ENCODE results near the gene RELB. TPM values are rescaled to one million over a fixed set of nuclear protein-coding genes. Genes with fewer than 3 reads are reported as not detected.

RELB gene
- polyA plus RNA-seq, 2 of the 4 experiments (the other 2 are of a cell fraction), result 8.1 to 9.6 TPM

DNA sequence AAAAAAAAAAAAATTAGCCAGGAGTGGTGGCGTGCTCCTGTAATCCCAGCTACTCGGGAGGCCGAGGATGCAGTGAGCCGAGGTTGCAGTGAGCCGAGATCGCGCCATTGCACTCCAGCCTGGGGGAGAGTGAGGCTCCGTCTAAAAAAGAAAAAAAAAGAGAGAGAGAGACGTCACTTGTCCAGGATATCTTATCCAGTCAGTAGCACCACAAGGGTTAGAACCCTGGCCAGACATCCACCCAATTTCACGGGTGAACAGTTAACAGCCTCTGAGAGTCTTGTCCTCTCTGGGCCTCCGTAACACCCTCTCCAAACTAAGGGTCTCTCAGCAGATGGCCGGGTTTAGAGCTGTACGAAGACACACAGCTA lies 47.0 kb upstream of the RELB start:
- TF ChIP-seq NPAS2 (CRISPR knock-in tag; IDR thresholded peaks at IDR 0.05; ENCODE audit: borderline replicate concordance) (no peak), CBX8 (IDR thresholded peaks at IDR 0.05) (no peak), RNF2 (IDR thresholded peaks at IDR 0.05; ENCODE audit: borderline replicate concordance, low read depth) (no peak), ZC3H11A (IDR thresholded peaks at IDR 0.05) (no peak), HEYL (CRISPR knock-in tag; IDR thresholded peaks at IDR 0.05) (no peak), TFCP2L1 (CRISPR knock-in tag; IDR thresholded peaks at IDR 0.05) (no peak), HOXB13 (CRISPR knock-in tag; IDR thresholded peaks at IDR 0.05; ENCODE audit: low read depth) (no peak), RFX5 (IDR thresholded peaks at IDR 0.05) (no peak), RCOR1 (IDR thresholded peaks at IDR 0.05; ENCODE audit: low read depth, low read length) (no peak), HOXB5 (CRISPR knock-in tag; IDR thresholded peaks at IDR 0.05) (no peak)
- TF ChIP-seq, protein P1, sequence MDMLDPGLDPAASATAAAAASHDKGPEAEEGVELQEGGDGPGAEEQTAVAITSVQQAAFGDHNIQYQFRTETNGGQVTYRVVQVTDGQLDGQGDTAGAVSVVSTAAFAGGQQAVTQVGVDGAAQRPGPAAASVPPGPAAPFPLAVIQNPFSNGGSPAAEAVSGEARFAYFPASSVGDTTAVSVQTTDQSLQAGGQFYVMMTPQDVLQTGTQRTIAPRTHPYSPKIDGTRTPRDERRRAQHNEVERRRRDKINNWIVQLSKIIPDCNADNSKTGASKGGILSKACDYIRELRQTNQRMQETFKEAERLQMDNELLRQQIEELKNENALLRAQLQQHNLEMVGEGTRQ (IDR thresholded peaks at IDR 0.05), result no peak
- TF ChIP-seq, protein P2, sequence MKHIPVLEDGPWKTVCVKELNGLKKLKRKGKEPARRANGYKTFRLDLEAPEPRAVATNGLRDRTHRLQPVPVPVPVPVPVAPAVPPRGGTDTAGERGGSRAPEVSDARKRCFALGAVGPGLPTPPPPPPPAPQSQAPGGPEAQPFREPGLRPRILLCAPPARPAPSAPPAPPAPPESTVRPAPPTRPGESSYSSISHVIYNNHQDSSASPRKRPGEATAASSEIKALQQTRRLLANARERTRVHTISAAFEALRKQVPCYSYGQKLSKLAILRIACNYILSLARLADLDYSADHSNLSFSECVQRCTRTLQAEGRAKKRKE (CRISPR knock-in tag; IDR thresholded peaks at IDR 0.05; ENCODE audit: low read depth), result no peak
- TF ChIP-seq, protein P3, sequence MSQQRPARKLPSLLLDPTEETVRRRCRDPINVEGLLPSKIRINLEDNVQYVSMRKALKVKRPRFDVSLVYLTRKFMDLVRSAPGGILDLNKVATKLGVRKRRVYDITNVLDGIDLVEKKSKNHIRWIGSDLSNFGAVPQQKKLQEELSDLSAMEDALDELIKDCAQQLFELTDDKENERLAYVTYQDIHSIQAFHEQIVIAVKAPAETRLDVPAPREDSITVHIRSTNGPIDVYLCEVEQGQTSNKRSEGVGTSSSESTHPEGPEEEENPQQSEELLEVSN (IDR thresholded peaks at IDR 0.05; ENCODE audit: borderline replicate concordance, low read depth), result no peak
- ATAC-seq (no peak; a peak in 1 of 6 replicates), DNase-seq (ENCODE audit: low read depth in 1 of 2, low spot score in 1 of 2) (no peak), FAIRE-seq (no peak)
- Histone ChIP-seq H3K4me2 (peak overlapping the region; percentile 85), H3K9me3 (no peaks in the 10 kb centered on the region), H3K4me1 (peaks cover 23% of the 10 kb centered on the region), H3K27ac (peak overlapping the region; percentile 90 to 91), H3K4me3 (peak overlapping the region; percentile 98)
- POLR2A ChIA-PET, result interaction anchor here (0.7 to 1.5 kb wide), 13 partner anchors 8 to 232 kb away, joined by 3 to 12 read pairs (median 6); partner anchors contain the start of genes APOC2, APOE, CLASRP and PPP1R37
- 38% methylated on average over 13 of the region's 13 CpGs for WGBS (ENCODE audit: missing lambda C conversion rate)
- CTCF ChIA-PET, result interaction anchor here (0.7 to 8.3 kb wide), 4 partner anchors 15 to 265 kb away, joined by 3 to 303 read pairs (median 3); partner anchors contain the start of genes APOC1 and APOE

DNA sequence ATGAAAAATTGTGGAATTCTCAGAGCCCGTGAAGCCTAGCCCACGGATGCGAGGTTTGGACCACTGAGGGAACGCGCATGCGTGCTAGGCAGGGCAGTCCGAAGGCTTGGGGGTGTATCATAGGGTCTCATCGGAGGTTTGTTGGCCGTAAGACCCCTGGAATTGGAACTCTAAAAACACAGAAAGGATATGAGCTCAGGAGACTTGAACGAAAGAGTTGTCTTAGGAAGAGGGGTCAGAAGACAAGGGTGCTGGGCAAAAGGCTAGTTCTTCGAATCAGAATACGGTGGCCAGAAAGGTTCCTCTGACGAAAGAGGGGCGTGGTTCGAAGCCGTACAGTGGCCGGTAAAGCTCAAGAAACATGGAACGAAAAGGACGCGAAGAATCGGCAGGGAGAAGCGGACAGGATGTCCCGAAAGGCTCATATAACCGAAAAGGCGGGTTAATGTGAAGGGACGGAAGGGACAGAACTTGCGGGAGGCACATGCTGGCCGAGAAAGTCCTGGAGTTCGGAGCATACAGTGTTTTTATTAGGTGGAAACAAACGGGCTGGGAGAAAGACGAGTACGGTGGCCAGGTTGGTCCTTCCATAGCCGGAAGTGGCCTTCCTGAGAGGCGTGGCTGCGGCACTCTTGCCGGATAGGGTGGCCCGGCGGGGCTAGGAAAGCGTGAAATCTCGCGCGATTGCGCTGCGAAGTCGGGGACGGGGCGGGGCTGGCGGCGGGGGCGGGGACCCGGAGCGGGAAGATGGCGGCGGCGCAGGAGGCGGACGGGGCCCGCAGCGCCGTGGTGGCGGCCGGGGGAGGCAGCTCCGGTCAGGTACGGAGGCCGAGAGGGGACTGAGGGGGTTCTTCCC lies 46.4 kb upstream of the RELB start, which contains the start of gene CLPTM1:
Gene CLPTM1 (plus strand): TSS at position 732 of the 856 bp plus-strand sequence. CDS start 16 bp downstream, at position 748.
- Histone ChIP-seq H3K4me2 (peak within 1 kb of the TSS; percentile 93), H3K4me3 (peak within 1 kb of the TSS; percentile 98), H3K4me1 (peaks cover 23% of the 10 kb centered on the region), H3K9me3 (no peaks in the 10 kb centered on the region), H3K27ac (peak within 1 kb of the TSS; percentile 90 to 91)
- CTCF ChIA-PET, result interaction anchor here (0.8 to 8.3 kb wide), 5 partner anchors 16 to 206 kb away, joined by 3 to 303 read pairs (median 3); partner anchors contain the start of genes APOC1 and APOE
- ATAC-seq (peak; percentile 91 to 95), FAIRE-seq (peak; percentile 77), DNase-seq (ENCODE audit: low read depth in 1 of 2, low spot score in 1 of 2) (peak; percentile 99 to 100)
- under 1% methylated on average over 57 of the region's 65 CpGs for WGBS (ENCODE audit: missing lambda C conversion rate)
- POLR2A ChIA-PET, result interaction anchor here (0.7 to 1.5 kb wide), 14 partner anchors 9 to 232 kb away, joined by 3 to 12 read pairs (median 6); partner anchors contain the start of genes APOC2, APOE, CLASRP and PPP1R37
- TF ChIP-seq CBX8 (IDR thresholded peaks at IDR 0.05), result no peak
- TF ChIP-seq, protein P4, sequence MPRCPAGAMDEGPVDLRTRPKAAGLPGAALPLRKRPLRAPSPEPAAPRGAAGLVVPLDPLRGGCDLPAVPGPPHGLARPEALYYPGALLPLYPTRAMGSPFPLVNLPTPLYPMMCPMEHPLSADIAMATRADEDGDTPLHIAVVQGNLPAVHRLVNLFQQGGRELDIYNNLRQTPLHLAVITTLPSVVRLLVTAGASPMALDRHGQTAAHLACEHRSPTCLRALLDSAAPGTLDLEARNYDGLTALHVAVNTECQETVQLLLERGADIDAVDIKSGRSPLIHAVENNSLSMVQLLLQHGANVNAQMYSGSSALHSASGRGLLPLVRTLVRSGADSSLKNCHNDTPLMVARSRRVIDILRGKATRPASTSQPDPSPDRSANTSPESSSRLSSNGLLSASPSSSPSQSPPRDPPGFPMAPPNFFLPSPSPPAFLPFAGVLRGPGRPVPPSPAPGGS (IDR thresholded peaks at IDR 0.05), result peak; percentile 80
- TF ChIP-seq, protein P5, sequence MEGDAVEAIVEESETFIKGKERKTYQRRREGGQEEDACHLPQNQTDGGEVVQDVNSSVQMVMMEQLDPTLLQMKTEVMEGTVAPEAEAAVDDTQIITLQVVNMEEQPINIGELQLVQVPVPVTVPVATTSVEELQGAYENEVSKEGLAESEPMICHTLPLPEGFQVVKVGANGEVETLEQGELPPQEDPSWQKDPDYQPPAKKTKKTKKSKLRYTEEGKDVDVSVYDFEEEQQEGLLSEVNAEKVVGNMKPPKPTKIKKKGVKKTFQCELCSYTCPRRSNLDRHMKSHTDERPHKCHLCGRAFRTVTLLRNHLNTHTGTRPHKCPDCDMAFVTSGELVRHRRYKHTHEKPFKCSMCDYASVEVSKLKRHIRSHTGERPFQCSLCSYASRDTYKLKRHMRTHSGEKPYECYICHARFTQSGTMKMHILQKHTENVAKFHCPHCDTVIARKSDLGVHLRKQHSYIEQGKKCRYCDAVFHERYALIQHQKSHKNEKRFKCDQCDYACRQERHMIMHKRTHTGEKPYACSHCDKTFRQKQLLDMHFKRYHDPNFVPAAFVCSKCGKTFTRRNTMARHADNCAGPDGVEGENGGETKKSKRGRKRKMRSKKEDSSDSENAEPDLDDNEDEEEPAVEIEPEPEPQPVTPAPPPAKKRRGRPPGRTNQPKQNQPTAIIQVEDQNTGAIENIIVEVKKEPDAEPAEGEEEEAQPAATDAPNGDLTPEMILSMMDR (IDR thresholded peaks at IDR 0.05), result no peak
- no peak for TF ChIP-seq RAD21 (conservative IDR thresholded peaks at IDR 0.05 in 1 of 2, IDR thresholded peaks at IDR 0.05 in 1 of 2)
- no peak for TF ChIP-seq ZFP36 (IDR thresholded peaks at IDR 0.05; ENCODE audit: borderline replicate concordance, partially characterized antibody)
- TF ChIP-seq HOXB13 (CRISPR knock-in tag; IDR thresholded peaks at IDR 0.05; ENCODE audit: low read depth), result no peak
- no peak for TF ChIP-seq HDAC2 (IDR thresholded peaks at IDR 0.05)
- TF ChIP-seq, protein P6, sequence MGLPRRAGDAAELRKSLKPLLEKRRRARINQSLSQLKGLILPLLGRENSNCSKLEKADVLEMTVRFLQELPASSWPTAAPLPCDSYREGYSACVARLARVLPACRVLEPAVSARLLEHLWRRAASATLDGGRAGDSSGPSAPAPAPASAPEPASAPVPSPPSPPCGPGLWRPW (IDR thresholded peaks at IDR 0.05), result no peak
- no peak for TF ChIP-seq EP300 (IDR thresholded peaks at IDR 0.05)
- TF ChIP-seq RCOR1 (IDR thresholded peaks at IDR 0.05; ENCODE audit: low read depth, low read length), result no peak
- no peak for TF ChIP-seq FOSB (CRISPR knock-in tag; IDR thresholded peaks at IDR 0.05)
- peak; percentile 76 for TF ChIP-seq POLR2A (IDR thresholded peaks at IDR 0.05; ENCODE audit: low read length)
- TF ChIP-seq ZC3H11A (IDR thresholded peaks at IDR 0.05), result no peak
- peak; percentile 9; the same call in 1 of the 2 replicates for TF ChIP-seq GATA3 (IDR thresholded peaks at IDR 0.05; ENCODE audit: borderline replicate concordance)
- no peak for TF ChIP-seq NR3C1 (IDR thresholded peaks at IDR 0.05)
- no peak for TF ChIP-seq JUNB (IDR thresholded peaks at IDR 0.05)
- TF ChIP-seq FOSL2 (IDR thresholded peaks at IDR 0.05), result no peak
- no peak for TF ChIP-seq FOSL2 (CRISPR knock-in tag; IDR thresholded peaks at IDR 0.05)
- no peak; the same call in 1 of the 2 replicates for TF ChIP-seq RARB (CRISPR knock-in tag; IDR thresholded peaks at IDR 0.05)
- TF ChIP-seq CHD4 (IDR thresholded peaks at IDR 0.05; ENCODE audit: borderline replicate concordance), result no peak
- no peak for TF ChIP-seq HEYL (CRISPR knock-in tag; IDR thresholded peaks at IDR 0.05)
- TF ChIP-seq HOXA7 (CRISPR knock-in tag; IDR thresholded peaks at IDR 0.05), result no peak
- TF ChIP-seq MAZ (IDR thresholded peaks at IDR 0.05; ENCODE audit: borderline replicate concordance, low read depth, low read length), result no peak
- no peak for TF ChIP-seq ESRRA (IDR thresholded peaks at IDR 0.05; ENCODE audit: borderline replicate concordance, low read length)

Data from A549 (cell line).